IMR-90 (cell line): ENCODE results near the gene KCTD19. TPM values are rescaled to one million over a fixed set of nuclear protein-coding genes. Genes with fewer than 3 reads are reported as not detected.

Experiments
- ATAC-seq: fragments of 200-7000 bp; cut with Tn5 transposase; 2 replicates; pipeline ENCODE4 v1.9.1; 2020; ENCODE audit warnings: low read depth, mild to moderate bottlenecking, moderate library complexity
- BruUV-seq: library from RNA; stranded (reverse); fragments of 400-500 nt; replicated peaks from 2 replicates; lab custom pipeline; 2021; lab: Mats Ljungman, UMichigan
- CTCF ChIA-PET: fragments of 300-600 bp; formaldehyde crosslinking; extraction: SDS; loops from one replicate; lab custom pipeline; 2021; ENCODE audit warnings: antibody characterized with exemption; lab: Yijun Ruan, JAX
- POLR2A ChIA-PET: fragments of 300-600 bp; sonication (Branson Sonifier 250); formaldehyde crosslinking; loops from one replicate; lab custom pipeline; 2022; ENCODE audit warnings: antibody characterized with exemption; ENCODE audit not compliant: unreplicated experiment; lab: Charles Lee
- DNase-seq: peaks from one replicate; pipeline ENCODE4 v3.0.0; 2013
- H2AFZ ChIP-seq: replicated peaks from 2 replicates; pipeline ENCODE3; 2013; ENCODE audit warnings: low read length, mild to moderate bottlenecking; ENCODE audit not compliant: poor library complexity
- H2AK5ac ChIP-seq: 2 replicates; pipeline ENCODE4 v1.6.1; 2013; ENCODE audit warnings: low read depth, low read length, inconsistent platforms
- H2AK9ac ChIP-seq: replicated peaks from 2 replicates; pipeline ENCODE3; 2013; ENCODE audit warnings: mild to moderate bottlenecking, low read depth, low read length, moderate library complexity; ENCODE audit not compliant: poor library complexity
- H2BK120ac ChIP-seq: 2 replicates; pipeline ENCODE4 v1.6.1; 2013; ENCODE audit warnings: low read depth, low read length, inconsistent platforms
- H2BK15ac ChIP-seq: 3 replicates; pipeline ENCODE4 v1.6.1; 2013; ENCODE audit warnings: low read depth, low read length, inconsistent platforms
- H2BK20ac ChIP-seq: 2 replicates; pipeline ENCODE4 v1.6.1; 2013; ENCODE audit warnings: low read depth, mild to moderate bottlenecking, inconsistent platforms, low read length, moderate library complexity
- H2BK5ac ChIP-seq: 2 replicates; pipeline ENCODE4 v1.6.1; 2013; ENCODE audit warnings: mild to moderate bottlenecking, low read depth, low read length, inconsistent platforms; ENCODE audit not compliant: poor library complexity, severe bottlenecking
- H3K14ac ChIP-seq: replicated peaks from 2 replicates; pipeline ENCODE4 v1.6.1; 2013; ENCODE audit warnings: low read depth, low read length, inconsistent platforms
- H3K18ac ChIP-seq: 2 replicates; pipeline ENCODE4 v1.6.1; 2013; ENCODE audit warnings: low read depth, low read length, control low read depth
- H3K23ac ChIP-seq: 2 replicates; pipeline ENCODE4 v1.6.1; 2013; ENCODE audit warnings: low read depth, low read length, inconsistent platforms
- H3K27ac ChIP-seq: 2 replicates; pipeline ENCODE4 v1.5.1; 2013; ENCODE audit warnings: mild to moderate bottlenecking, control low read depth, low read length; ENCODE audit not compliant: insufficient read depth
- H3K27me3 ChIP-seq: 2 replicates; pipeline ENCODE4 v1.6.1; 2013; ENCODE audit warnings: low read length; ENCODE audit not compliant: control insufficient read depth, insufficient read depth
- H3K36me3 ChIP-seq: 2 replicates; pipeline ENCODE4 v1.6.1; 2013; ENCODE audit warnings: low read length, mixed read lengths; ENCODE audit not compliant: control insufficient read depth, insufficient read depth
- H3K4ac ChIP-seq: 2 replicates; pipeline ENCODE4 v1.6.1; 2013; ENCODE audit warnings: low read depth, low read length, inconsistent platforms
- H3K4me1 ChIP-seq: 2 replicates; pipeline ENCODE4 v1.6.1; 2013; ENCODE audit warnings: low read length, mixed read lengths; ENCODE audit not compliant: control insufficient read depth, insufficient read depth
- H3K4me2 ChIP-seq: 2 replicates; pipeline ENCODE4 v1.6.1; 2013; ENCODE audit warnings: low read depth, mild to moderate bottlenecking, control low read depth, low read length, moderate library complexity
- H3K4me3 ChIP-seq: 2 replicates; pipeline ENCODE4 v1.5.1; 2013; ENCODE audit warnings: low read depth, mild to moderate bottlenecking, control low read depth, low read length, moderate library complexity; ENCODE audit not compliant: insufficient read depth
- H3K56ac ChIP-seq: 2 replicates; pipeline ENCODE4 v1.6.1; 2013; ENCODE audit warnings: low read length, inconsistent platforms; ENCODE audit not compliant: insufficient read depth; ENCODE audit errors: extremely low read depth
- H3K79me1 ChIP-seq, 2 experiments: 2 replicates each; pipeline ENCODE4 v1.6.1; 2013; ENCODE audit warnings: low read length in 2 of 2, inconsistent platforms in 1 of 2, low read depth in 1 of 2
- H3K9ac ChIP-seq: 2 replicates; pipeline ENCODE4 v1.6.1; 2013; ENCODE audit warnings: low read depth, low read length, control low read depth
- H3K9me1 ChIP-seq: 2 replicates; pipeline ENCODE4 v1.6.1; 2013; ENCODE audit warnings: low read length, inconsistent platforms; ENCODE audit not compliant: insufficient read depth
- H3K9me3 ChIP-seq: 2 replicates; pipeline ENCODE4 v1.6.1; 2013; ENCODE audit warnings: low read length; ENCODE audit not compliant: control insufficient read depth, insufficient read depth
- H4K20me1 ChIP-seq: 2 replicates; pipeline ENCODE4 v1.6.1; 2013; ENCODE audit warnings: low read length, inconsistent platforms; ENCODE audit not compliant: insufficient read depth
- H4K5ac ChIP-seq: 2 replicates; pipeline ENCODE4 v1.6.1; 2013; ENCODE audit warnings: mild to moderate bottlenecking, low read depth, low read length, control low read depth
- H4K8ac ChIP-seq, 2 experiments: 2 replicates each; pipeline ENCODE4 v1.6.1; 2013; ENCODE audit warnings: low read depth in 2 of 2, low read length in 2 of 2, control low read depth in 1 of 2, inconsistent platforms in 1 of 2
- H4K91ac ChIP-seq: 2 replicates; pipeline ENCODE4 v1.6.1; 2013; ENCODE audit warnings: low read depth, low read length, inconsistent platforms; ENCODE audit not compliant: insufficient read depth
- MAFK ChIP-seq: IDR thresholded peaks from 2 replicates; pipeline ENCODE4 v1.6.1; 2012; ENCODE audit warnings: low read depth, low read length, improper control_type of control experiment
- WGBS, 2 experiments: methylation state at CpG; one replicate each; pipeline versions ENCODE4 v1.1.5 to v1.1.7; 2013; ENCODE audit warnings: missing lambda C conversion rate in 2 of 2; ENCODE audit not compliant: insufficient read length in 1 of 2; ENCODE audit errors: extremely low coverage in 2 of 2; 5-methylcytosine and 5-hydroxymethylcytosine counted together
- dilution Hi-C: fragments of 300-500 bp; cut with HindIII; formaldehyde crosslinking; loops from one replicate; pipeline ENCODE4 v1.14.3; 2018; ENCODE audit warnings: low sequenced_read_pairs; ENCODE audit not compliant: unreplicated experiment
- in situ Hi-C: fragments of 300-500 bp; cut with MboI; formaldehyde crosslinking; loops from 3 replicates; pipeline ENCODE4 v1.14.3; 2019; ENCODE audit warnings: low sequenced_read_pairs, inconsistent platforms, mixed read lengths
- intact Hi-C: fragments of 100-400 bp; cut with micrococcal nuclease; formaldehyde crosslinking; loops from 2 replicates; pipeline ENCODE4 v1.10.0; 2022
- polyA plus RNA-seq, 3 experiments: library from polyadenylated mRNA; depleted of rRNA; stranded (reverse); fragments of >200 nt; gene quantifications; 2 replicates each; pipeline ENCODE4 v1.2.3, GENCODE V29; 2012; ENCODE audit warnings: low replicate concordance in 1 of 3
- total RNA-seq: library from RNA; depleted of rRNA; stranded (reverse); fragments of >200 nt; gene quantifications from 2 replicates; pipeline ENCODE4 v1.2.3, GENCODE V29; 2012
- TF ChIP-seq, protein P1 (sequence below): conservative IDR thresholded peaks from 2 replicates; pipeline ENCODE4 v1.5.1; 2012; ENCODE audit warnings: mild to moderate bottlenecking, low read depth, low read length, improper control_type of control experiment

KCTD19 gene
- total and polyA plus RNA-seq, 2 of the 4 experiments (the other 2 are of a cell fraction) = under 0.01 to 0.07 TPM

DNA sequence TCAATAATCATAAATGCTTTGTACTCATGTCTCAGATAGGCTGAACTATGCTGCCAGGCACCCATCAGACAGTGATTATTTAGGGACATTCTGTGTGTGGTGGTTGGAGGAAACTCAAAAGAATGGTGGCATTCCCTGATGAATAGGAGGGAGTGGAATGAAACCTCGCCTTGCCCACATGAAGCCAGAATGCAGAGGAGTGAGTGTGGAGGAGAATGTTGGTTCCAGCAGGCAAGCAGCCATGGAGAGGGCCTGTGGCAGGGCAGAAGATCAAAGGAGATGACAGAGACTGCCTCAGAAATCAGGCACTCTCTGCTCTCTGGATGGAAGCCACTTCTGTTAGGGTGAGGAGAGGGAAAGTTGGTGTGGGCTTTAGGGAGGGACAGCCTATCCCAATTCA is 22.5 kb downstream of the KCTD19 start:
- Histone ChIP-seq H3K9ac (no peak overlapping the region), H2AFZ (no peak overlapping the region), H4K5ac (no peak overlapping the region; the same call in 1 of the 2 replicates), H3K27ac (no peak overlapping the region), H4K20me1 (no peaks in the 10 kb centered on the region), H2BK15ac (peak overlapping the region; percentile 19; the same call in 1 of the 3 replicates), H2BK5ac (no peak overlapping the region), H3K9me1 (no peaks in the 10 kb centered on the region; the same call in 1 of the 2 replicates), H3K9me3 (no peaks in the 10 kb centered on the region), H3K23ac (peak overlapping the region; percentile 22; the same call in 1 of the 2 replicates), H3K27me3 (no peaks in the 10 kb centered on the region), H3K79me1 (no peaks in the 10 kb centered on the region), H2AK5ac (no peak overlapping the region), H2BK120ac (no peak overlapping the region), H3K4me2 (no peak overlapping the region; the same call in 1 of the 2 replicates), H3K18ac (peak overlapping the region; percentile 16; the same call in 1 of the 2 replicates), H2AK9ac (no peak overlapping the region), H4K8ac (no peak overlapping the region), H3K36me3 (no peaks in the 10 kb centered on the region), H4K91ac (peak overlapping the region; percentile 27; the same call in 1 of the 2 replicates), H3K4me3 (no peak overlapping the region), H3K14ac (0 out of 2 replicates have a peak overlapping the region, but pooled peaks have one; percentile 1), H3K4ac (peak overlapping the region; percentile 6), H2BK20ac (no peak overlapping the region), H3K56ac (no peak overlapping the region), H3K4me1 (peaks cover 4% of the 10 kb centered on the region)
- DNase-seq = no peak
- no peak for TF ChIP-seq MAFK
- TF ChIP-seq, protein P1, sequence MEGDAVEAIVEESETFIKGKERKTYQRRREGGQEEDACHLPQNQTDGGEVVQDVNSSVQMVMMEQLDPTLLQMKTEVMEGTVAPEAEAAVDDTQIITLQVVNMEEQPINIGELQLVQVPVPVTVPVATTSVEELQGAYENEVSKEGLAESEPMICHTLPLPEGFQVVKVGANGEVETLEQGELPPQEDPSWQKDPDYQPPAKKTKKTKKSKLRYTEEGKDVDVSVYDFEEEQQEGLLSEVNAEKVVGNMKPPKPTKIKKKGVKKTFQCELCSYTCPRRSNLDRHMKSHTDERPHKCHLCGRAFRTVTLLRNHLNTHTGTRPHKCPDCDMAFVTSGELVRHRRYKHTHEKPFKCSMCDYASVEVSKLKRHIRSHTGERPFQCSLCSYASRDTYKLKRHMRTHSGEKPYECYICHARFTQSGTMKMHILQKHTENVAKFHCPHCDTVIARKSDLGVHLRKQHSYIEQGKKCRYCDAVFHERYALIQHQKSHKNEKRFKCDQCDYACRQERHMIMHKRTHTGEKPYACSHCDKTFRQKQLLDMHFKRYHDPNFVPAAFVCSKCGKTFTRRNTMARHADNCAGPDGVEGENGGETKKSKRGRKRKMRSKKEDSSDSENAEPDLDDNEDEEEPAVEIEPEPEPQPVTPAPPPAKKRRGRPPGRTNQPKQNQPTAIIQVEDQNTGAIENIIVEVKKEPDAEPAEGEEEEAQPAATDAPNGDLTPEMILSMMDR = no peak
- ChIA-PET CTCF (no interaction called here), POLR2A (no interaction called here)
- no TSS peak for BruUV-seq
- no CpG with 5 or more reads among the region's 1 CpG for WGBS, 2 experiments
- in situ Hi-C loops = no loop called here
- peak; percentile 38 for ATAC-seq
- intact Hi-C loops = no loop called here
- dilution Hi-C loops = no loop called here
